Suppressor macrophage treated with lipopolysaccharide for 1 hour (primary cell): ENCODE results near the gene IZUMO2.

Experiments
- DNase-seq, 3 donors: peaks; one replicate each; pipeline ENCODE4 v3.0.0-alpha.2; 2020 to 2022

Gene IZUMO2

GRCh38 chr19:50162988-50163387 lies at the start of gene IZUMO2:
Gene IZUMO2 (minus strand): TSS chr19:50163281. CDS start chr19:50163194, 87 bp downstream.
- no peak for DNase-seq

- no peak for DNase-seq
These were observed 47.3 kb upstream of the IZUMO2 start for GRCh38 chr19:50210425-50210824.

- no peak for DNase-seq
These were observed 46.0 kb upstream of the IZUMO2 start for GRCh38 chr19:50209131-50209530.

- DNase-seq = no peak
These were observed 44.6 kb upstream of the IZUMO2 start for GRCh38 chr19:50207730-50208129.

- no peak for DNase-seq
These were observed 43.1 kb upstream of the IZUMO2 start for GRCh38 chr19:50206191-50206590.

- no peak for DNase-seq
These were observed 42.6 kb upstream of the IZUMO2 start for GRCh38 chr19:50205681-50206138.

- no peak for DNase-seq
These were observed 42.0 kb upstream of the IZUMO2 start for GRCh38 chr19:50204811-50205675.

- DNase-seq = no peak
These were observed 41.0 kb upstream of the IZUMO2 start for GRCh38 chr19:50204081-50204428.

GRCh38 chr19:50203281-50204080 lies 40.4 kb upstream of the IZUMO2 start, which contains the start of gene MYH14:
Gene MYH14 (plus strand): TSS chr19:50203622. CDS start chr19:50210366, 6,744 bp downstream.
- peak; percentile 58 to 82 (median 70) for DNase-seq

GRCh38 chr19:50202962-50203280 lies 39.8 kb upstream of the IZUMO2 start:
- no peak for DNase-seq

- DNase-seq = no peak
These were observed 39.3 kb upstream of the IZUMO2 start for GRCh38 chr19:50202386-50202785.

GRCh38 chr19:50199259-50199555 lies 36.1 kb upstream of the IZUMO2 start:
- no peak for DNase-seq

GRCh38 chr19:50198431-50199258 lies 35.6 kb upstream of the IZUMO2 start:
- no peak for DNase-seq

GRCh38 chr19:50197348-50197747 lies 34.3 kb upstream of the IZUMO2 start:
- DNase-seq = no peak

- DNase-seq = no peak
These were observed 33.3 kb upstream of the IZUMO2 start for GRCh38 chr19:50196322-50196932.

GRCh38 chr19:50195224-50195623 lies 32.1 kb upstream of the IZUMO2 start:
- no peak for DNase-seq

- DNase-seq = no peak
These were observed 29.6 kb upstream of the IZUMO2 start for GRCh38 chr19:50192463-50193211.

GRCh38 chr19:50191216-50191615 lies 28.1 kb upstream of the IZUMO2 start:
- no peak for DNase-seq

- DNase-seq = no peak
These were observed 27.4 kb upstream of the IZUMO2 start for GRCh38 chr19:50190439-50190891.

- no peak for DNase-seq
These were observed 26.2 kb upstream of the IZUMO2 start for GRCh38 chr19:50189331-50189730.

- DNase-seq = no peak
These were observed 24.9 kb upstream of the IZUMO2 start for GRCh38 chr19:50187937-50188336.

GRCh38 chr19:50184196-50184595 lies 21.1 kb upstream of the IZUMO2 start:
- no peak for DNase-seq
